ENCODE data around the gene CC2D2B. TPM values are rescaled to one million over a fixed set of nuclear protein-coding genes. Genes with fewer than 3 reads are reported as not detected.

Gene CC2D2B
- total RNA-seq, 1 experiment from 2014 or later = not detected

Small RNAs within 50 kb of the gene (small RNA-seq; reads per million reads assigned to genes)
- not detected for gene MIR3157

Other genes starting within 250 kb of the CC2D2B start
- gene TCTN3, start 214.0 kb upstream of the CC2D2B start, total RNA-seq (2014; rRNA removed; shearing (Covaris generic)) = 16.4 and 19.1 TPM in 2 replicates
- not detected in 2 replicates for gene ENTPD1, start 151.8 kb upstream of the CC2D2B start, total RNA-seq (2014; rRNA removed; shearing (Covaris generic))
- 2.6 and 2.9 TPM in 2 replicates for gene CCNJ, start 135.6 kb downstream of the CC2D2B start, total RNA-seq (2014; rRNA removed; shearing (Covaris generic))
- gene ZNF518A, start 222.3 kb downstream of the CC2D2B start, total RNA-seq (2014; rRNA removed; shearing (Covaris generic)) = 18.0 and 20.0 TPM in 2 replicates

Data from HT-29 (cell line).